ENCODE measurements around the gene TNNI2. TPM values are rescaled to one million over a fixed set of nuclear protein-coding genes. Genes with fewer than 3 reads are reported as not detected.

The TNNI2 gene
- total and polyA plus RNA-seq, 2 experiments from 2014 or later = 0.73 to 5.5 TPM

DNA sequence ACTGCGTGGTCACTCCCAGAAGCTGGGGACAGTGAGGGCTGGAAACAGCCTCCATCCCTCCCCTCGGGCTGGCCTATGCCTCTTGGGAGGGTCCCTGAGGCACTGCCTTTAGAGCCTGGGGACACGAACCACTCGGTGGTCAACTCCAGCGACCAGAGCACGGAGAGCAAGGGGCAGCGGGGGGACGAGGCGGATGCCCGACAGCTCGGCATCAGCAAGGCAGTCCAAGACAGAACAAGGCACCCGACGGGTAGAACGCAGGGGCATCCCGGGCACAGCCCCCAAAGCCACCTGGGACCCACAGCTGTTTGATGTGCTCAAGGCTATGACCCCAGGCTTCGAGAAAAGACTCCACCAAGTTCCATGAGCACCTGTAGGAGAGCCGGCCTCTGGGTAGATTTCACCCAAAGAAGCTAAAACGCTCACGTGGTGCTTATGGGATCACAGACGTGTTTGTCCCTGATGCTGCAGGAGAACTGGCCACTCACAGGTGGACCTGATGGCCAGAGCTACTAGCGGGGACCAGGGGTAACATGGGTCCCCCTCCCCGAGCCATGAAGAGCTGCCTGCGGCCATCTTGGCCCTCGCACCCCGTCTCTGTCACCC lies 13.6 kb downstream of the TNNI2 start:
- Histone ChIP-seq H3K27ac (no peak overlapping the region), H3K9me2 (replicated peaks; ENCODE audit: insufficient read depth) (no peaks in the 10 kb centered on the region), H4K20me1 (ENCODE audit: insufficient read depth, poor library complexity, severe bottlenecking) (no peaks in the 10 kb centered on the region), H3K9me3 (ENCODE audit: low read depth) (no peaks in the 10 kb centered on the region), H3K79me2 (no peaks in the 10 kb centered on the region), H3K4me3 (no peak overlapping the region), H3K4me2 (no peak overlapping the region), H2AFZ (no peak overlapping the region), H3K4me1 (ENCODE audit: insufficient read depth) (no peaks in the 10 kb centered on the region), H3K27me3 (no peaks in the 10 kb centered on the region), H3K36me3 (replicated peaks; ENCODE audit: insufficient read depth, low read depth) (no peaks in the 10 kb centered on the region)
- DNase-seq (ENCODE audit: low spot score) = no peak
- 91% methylated on average over 25 of the region's 25 CpGs for WGBS (ENCODE audit: low lambda C conversion rate, missing lambda C conversion rate)
- TF ChIP-seq EZH2 (IDR thresholded peaks at IDR 0.05; ENCODE audit: borderline replicate concordance) = no peak
- TF ChIP-seq, protein P1, sequence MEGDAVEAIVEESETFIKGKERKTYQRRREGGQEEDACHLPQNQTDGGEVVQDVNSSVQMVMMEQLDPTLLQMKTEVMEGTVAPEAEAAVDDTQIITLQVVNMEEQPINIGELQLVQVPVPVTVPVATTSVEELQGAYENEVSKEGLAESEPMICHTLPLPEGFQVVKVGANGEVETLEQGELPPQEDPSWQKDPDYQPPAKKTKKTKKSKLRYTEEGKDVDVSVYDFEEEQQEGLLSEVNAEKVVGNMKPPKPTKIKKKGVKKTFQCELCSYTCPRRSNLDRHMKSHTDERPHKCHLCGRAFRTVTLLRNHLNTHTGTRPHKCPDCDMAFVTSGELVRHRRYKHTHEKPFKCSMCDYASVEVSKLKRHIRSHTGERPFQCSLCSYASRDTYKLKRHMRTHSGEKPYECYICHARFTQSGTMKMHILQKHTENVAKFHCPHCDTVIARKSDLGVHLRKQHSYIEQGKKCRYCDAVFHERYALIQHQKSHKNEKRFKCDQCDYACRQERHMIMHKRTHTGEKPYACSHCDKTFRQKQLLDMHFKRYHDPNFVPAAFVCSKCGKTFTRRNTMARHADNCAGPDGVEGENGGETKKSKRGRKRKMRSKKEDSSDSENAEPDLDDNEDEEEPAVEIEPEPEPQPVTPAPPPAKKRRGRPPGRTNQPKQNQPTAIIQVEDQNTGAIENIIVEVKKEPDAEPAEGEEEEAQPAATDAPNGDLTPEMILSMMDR (IDR thresholded peaks at IDR 0.05; ENCODE audit: poor library complexity) = no peak
- no peak for TF ChIP-seq EZH2phosphoT487 (IDR thresholded peaks at IDR 0.05; ENCODE audit: low read depth, severe bottlenecking, unreplicated experiment)

DNA sequence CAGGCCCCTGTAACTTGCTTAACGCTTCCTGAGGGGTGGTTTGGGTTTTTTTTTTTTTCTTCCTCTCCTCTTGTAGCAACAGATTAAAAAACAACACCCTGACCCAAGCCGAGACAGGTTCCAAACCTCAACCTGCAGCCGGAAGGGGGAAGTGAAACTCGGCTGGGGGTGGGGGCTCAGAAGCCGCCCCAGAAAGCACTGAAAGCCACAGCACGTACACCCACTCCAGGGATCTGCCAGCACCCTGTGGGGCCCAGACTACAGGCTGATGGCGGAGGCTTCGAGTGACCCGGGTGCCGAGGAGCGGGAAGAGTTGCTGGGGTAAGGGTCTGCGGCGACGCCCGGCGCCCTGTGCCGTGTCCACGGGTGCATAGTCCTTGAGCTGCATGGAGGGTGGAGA lies 14.1 kb downstream of the TNNI2 start, which contains the start of gene LSP1:
Gene LSP1, plus strand, starts transcription at position 208 of the 400 bp plus-strand sequence. Its CDS starts 61 bp downstream, at position 269.
- DNase-seq (ENCODE audit: low spot score) = no peak
- no peaks in the 10 kb centered on the region for H3K27me3 ChIP-seq

DNA sequence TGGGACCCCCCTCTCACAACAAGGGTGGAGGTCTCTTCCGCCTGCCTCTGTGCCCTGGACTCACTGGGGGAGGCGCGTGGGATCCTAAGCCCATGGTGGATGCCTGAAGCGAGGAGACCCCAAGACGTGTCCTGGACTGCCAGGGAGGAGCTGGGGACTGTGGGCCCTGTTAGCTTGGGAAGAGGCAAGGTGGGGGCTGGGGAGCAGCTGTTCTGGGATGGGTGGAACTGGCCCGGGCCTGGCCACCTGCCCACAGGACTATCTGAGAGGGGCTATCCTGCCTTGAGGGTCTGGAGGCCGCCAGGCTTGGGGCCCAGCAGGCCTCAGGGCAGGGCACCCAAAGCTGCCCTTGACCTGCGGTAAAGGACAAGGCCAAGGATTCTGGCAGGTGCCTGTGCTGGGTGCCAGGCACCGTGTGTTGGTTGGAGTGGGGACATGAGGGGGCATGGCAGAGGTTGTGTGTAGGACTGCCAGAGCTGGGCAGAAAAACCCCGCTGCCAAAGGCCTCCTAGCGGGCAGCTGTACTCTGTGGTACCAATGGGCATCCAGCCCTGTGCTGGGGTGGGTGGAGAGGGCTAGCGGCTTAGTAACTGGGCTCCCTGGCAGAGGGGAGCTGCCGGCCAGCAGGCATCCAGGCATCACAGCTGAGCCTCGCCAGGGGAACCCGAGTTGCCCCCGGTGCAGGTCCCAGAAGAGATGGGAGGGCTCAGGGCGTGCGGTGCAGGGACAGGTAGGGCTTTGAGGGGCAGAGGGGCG lies 14.8 kb downstream of the TNNI2 start:
- Histone ChIP-seq H2AFZ (no peak overlapping the region), H3K4me3 (no peak overlapping the region), H3K27ac (no peak overlapping the region), H3K36me3 (replicated peaks; ENCODE audit: insufficient read depth, low read depth) (no peaks in the 10 kb centered on the region), H3K27me3 (no peaks in the 10 kb centered on the region), H3K9me3 (ENCODE audit: low read depth) (no peaks in the 10 kb centered on the region), H3K9me2 (replicated peaks; ENCODE audit: insufficient read depth) (no peaks in the 10 kb centered on the region), H3K4me1 (ENCODE audit: insufficient read depth) (no peaks in the 10 kb centered on the region), H3K4me2 (no peak overlapping the region), H4K20me1 (ENCODE audit: insufficient read depth, poor library complexity, severe bottlenecking) (no peaks in the 10 kb centered on the region), H3K79me2 (no peaks in the 10 kb centered on the region)
- WGBS (ENCODE audit: low lambda C conversion rate, missing lambda C conversion rate) = 92% methylated on average over 19 of the region's 19 CpGs
- DNase-seq (ENCODE audit: low spot score) = no peak
- no peak for TF ChIP-seq EZH2phosphoT487 (IDR thresholded peaks at IDR 0.05; ENCODE audit: low read depth, severe bottlenecking, unreplicated experiment)
- TF ChIP-seq, protein P1 (IDR thresholded peaks at IDR 0.05; ENCODE audit: poor library complexity) = no peak
- TF ChIP-seq EZH2 (IDR thresholded peaks at IDR 0.05; ENCODE audit: borderline replicate concordance) = no peak

More for the DNA sequence above, 14.1 kb downstream of the TNNI2 start, which contains the start of gene LSP1:
- no peak within 1 kb of the TSS for H2AFZ ChIP-seq
- no peak within 1 kb of the TSS for H3K4me2 ChIP-seq
- TF ChIP-seq EZH2 (IDR thresholded peaks at IDR 0.05; ENCODE audit: borderline replicate concordance) = no peak
- TF ChIP-seq, protein P1 (IDR thresholded peaks at IDR 0.05; ENCODE audit: poor library complexity) = no peak
- no peak for TF ChIP-seq EZH2phosphoT487 (IDR thresholded peaks at IDR 0.05; ENCODE audit: low read depth, severe bottlenecking, unreplicated experiment)
- no peaks in the 10 kb centered on the region for H3K79me2 ChIP-seq
- no peaks in the 10 kb centered on the region for H3K9me2 ChIP-seq (replicated peaks; ENCODE audit: insufficient read depth)
- no peaks in the 10 kb centered on the region for H3K4me1 ChIP-seq (ENCODE audit: insufficient read depth)
- no peaks in the 10 kb centered on the region for H4K20me1 ChIP-seq (ENCODE audit: insufficient read depth, poor library complexity, severe bottlenecking)
- no peak within 1 kb of the TSS for H3K4me3 ChIP-seq
- H3K27ac ChIP-seq = no peak within 1 kb of the TSS
- 89% methylated on average over 18 of the region's 18 CpGs for WGBS (ENCODE audit: low lambda C conversion rate, missing lambda C conversion rate)
- H3K9me3 ChIP-seq (ENCODE audit: low read depth) = no peaks in the 10 kb centered on the region
- H3K36me3 ChIP-seq (replicated peaks; ENCODE audit: insufficient read depth, low read depth) = no peaks in the 10 kb centered on the region

Data from hepatocyte (in vitro differentiated cells).